ENCODE data around the gene TAC4. TPM values are rescaled to one million over a fixed set of nuclear protein-coding genes. Genes with fewer than 3 reads are reported as not detected.

The TAC4 gene
- total RNA-seq, 1 experiment from 2014 or later, result not detected

- Histone ChIP-seq H3K23ac (ENCODE audit: insufficient read length, low read depth, low read length) (no peak overlapping the region), H2BK12ac (ENCODE audit: insufficient read length, low read depth, low read length) (no peak overlapping the region), H3K4ac (ENCODE audit: low read depth, low read length) (no peak overlapping the region), H3T11ph (ENCODE audit: low read length) (no peak overlapping the region), H3K14ac (ENCODE audit: insufficient read depth, low read length) (no peak overlapping the region), H3K4me2 (ENCODE audit: insufficient read depth, insufficient read length, low read length) (no peak overlapping the region), H4K5ac (ENCODE audit: insufficient read length, low read depth, low read length) (no peak overlapping the region), H2AK5ac (ENCODE audit: insufficient read length, low read length) (no peak overlapping the region), H3K56ac (ENCODE audit: insufficient read length, low read depth, low read length) (no peak overlapping the region), H2BK15ac (ENCODE audit: low read depth, low read length) (no peak overlapping the region), H4K20me1 (ENCODE audit: control insufficient read depth, insufficient read depth, insufficient read length) (no peaks in the 10 kb centered on the region), H2BK5ac (ENCODE audit: insufficient read length, low read length) (no peak overlapping the region), H3K27ac (ENCODE audit: insufficient read length, low read depth, low read length) (no peak overlapping the region), H2AFZ (ENCODE audit: low read length) (no peak overlapping the region), H3K9me3 (ENCODE audit: control insufficient read depth, low read depth, low read length) (no peaks in the 10 kb centered on the region), H2BK120ac (ENCODE audit: low read depth, low read length, poor library complexity, severe bottlenecking) (no peak overlapping the region), H3K4me1 (ENCODE audit: insufficient read depth, low read length) (no peaks in the 10 kb centered on the region), H3K18ac (ENCODE audit: insufficient read length, low read depth, low read length) (no peak overlapping the region), H4K91ac (ENCODE audit: insufficient read length, low read depth, low read length) (no peak overlapping the region), H2BK20ac (ENCODE audit: low read depth, low read length, poor library complexity, severe bottlenecking) (no peak overlapping the region), H3K79me2 (ENCODE audit: insufficient read depth, low read length) (no peaks in the 10 kb centered on the region), H3K23me2 (ENCODE audit: insufficient read length, low read depth, low read length, poor library complexity, severe bottlenecking) (no peaks in the 10 kb centered on the region), H4K8ac (replicated peaks; ENCODE audit: insufficient read length, low read depth, low read length) (no peak overlapping the region), H3K79me1 (ENCODE audit: insufficient read depth, low read depth, low read length, poor library complexity, severe bottlenecking) (no peaks in the 10 kb centered on the region), H3K27me3 (ENCODE audit: insufficient read depth, low read length) (peaks cover 6% of the 10 kb centered on the region; the same call in 1 of the 2 replicates), H3K9ac (ENCODE audit: extremely low read depth, insufficient read length, low read length) (no peak overlapping the region)
- TF ChIP-seq CTCF (conservative IDR thresholded peaks at IDR 0.05), result no peak
- peaks cover 53% of the 10 kb centered on the region for H3K27me3 Mint-ChIP-seq (ENCODE audit: low read depth)
- DNase-seq, result no peak
- no peak overlapping the region for H3K4me3 Mint-ChIP-seq
- H3K4me1 Mint-ChIP-seq, result peaks cover 9 to 24% of the 10 kb centered on the region in 2 experiments
- no peaks in the 10 kb centered on the region for H3K36me3 Mint-ChIP-seq (ENCODE audit: insufficient read depth in 1 of 3, low read depth in 3 of 3)
- no peaks in the 10 kb centered on the region for H3K9me3 Mint-ChIP-seq
- no CpG with 5 or more reads among the region's 2 CpGs for WGBS (ENCODE audit: extremely low coverage, insufficient read length, low lambda C conversion rate)
- no peak overlapping the region for H3K27ac Mint-ChIP-seq
Observed at GRCh38 chr17:49895812-49896211, 47.9 kb upstream of the TAC4 start.
